ENCODE data around the gene SLC50A1.

The SLC50A1 gene

DNA sequence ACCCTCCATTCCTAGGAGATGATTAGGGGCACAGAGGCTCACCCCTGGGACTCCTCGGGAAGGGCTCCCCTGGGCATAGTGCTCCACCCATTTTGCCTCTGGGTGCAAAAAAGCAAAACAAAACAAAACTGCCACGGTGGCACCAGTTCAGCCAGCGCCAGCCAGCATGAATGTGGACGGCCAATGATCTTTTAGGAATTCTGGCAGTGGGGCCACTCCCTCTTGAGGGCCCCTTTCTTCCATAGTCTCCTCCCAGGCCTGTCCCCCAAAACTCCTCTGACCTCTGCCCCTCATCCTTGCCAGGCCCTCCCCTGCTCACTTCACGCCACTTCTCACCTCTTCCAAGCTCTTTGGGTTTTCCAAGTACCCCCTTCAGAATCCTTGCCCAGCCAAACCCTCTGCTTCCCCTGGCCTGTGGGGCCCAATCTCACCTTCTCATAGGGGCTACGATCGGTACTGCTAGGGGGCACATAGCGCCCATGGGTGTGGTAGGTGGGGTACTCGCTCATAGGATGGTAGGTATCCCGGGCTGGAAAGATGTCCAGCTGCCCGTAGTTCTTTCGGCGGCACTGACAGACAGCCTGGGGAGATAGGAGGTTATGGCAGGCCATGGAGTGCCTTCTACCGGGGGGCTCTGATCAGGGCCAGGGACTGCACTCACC lies 51.3 kb downstream of the SLC50A1 start:
- DNase-seq = no peak

DNA sequence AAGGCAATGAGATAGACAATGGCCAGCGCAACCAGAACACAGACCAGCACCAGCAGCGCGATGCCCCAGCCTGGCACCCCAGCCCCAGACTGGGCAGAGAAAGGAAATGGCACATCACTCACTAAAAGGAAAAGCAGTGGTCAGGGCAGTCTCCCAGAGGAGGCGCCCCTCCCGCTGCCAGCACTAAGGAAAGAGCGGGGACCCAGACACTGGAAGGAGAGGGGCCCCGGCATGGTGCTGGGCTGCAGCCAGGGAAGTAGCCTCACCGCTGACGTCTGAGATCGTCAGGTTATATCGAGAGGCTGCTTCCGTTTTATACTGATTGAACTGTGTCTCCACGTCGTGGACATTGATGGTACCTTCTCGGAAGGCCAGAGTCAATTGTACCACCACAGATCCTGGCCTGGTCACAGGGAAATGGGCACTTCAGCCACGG lies 51.8 kb downstream of the SLC50A1 start:
- DNase-seq = no peak

DNA sequence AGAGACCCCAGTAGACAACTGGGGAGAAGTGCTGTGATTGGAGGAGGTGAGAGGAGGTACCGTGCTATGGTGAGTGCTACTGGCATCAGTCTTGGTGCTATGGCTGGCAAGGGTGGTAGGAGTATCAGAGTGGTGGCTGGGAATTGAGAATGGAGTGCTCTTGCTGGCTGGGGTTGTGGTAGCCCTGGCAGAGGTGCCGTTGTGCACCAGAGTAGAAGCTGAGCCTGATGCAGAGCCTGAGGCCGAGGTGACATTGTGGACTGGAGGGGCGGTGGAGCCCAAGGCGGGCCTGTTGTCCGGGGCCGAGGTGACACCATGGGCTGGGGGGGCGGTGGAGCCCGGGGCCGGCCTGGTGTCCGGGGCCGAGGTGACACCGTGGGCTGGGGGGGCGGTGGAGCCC lies 52.6 kb downstream of the SLC50A1 start:
- DNase-seq = no peak
